Liver (tissue), 9 donors: ENCODE data around the gene ARMC9. TPM values are rescaled to one million over a fixed set of nuclear protein-coding genes. Genes with fewer than 3 reads are reported as not detected.

Source experiments
- DNase-seq: peaks from one replicate; pipeline ENCODE4 v3.0.0-alpha.2; 2017; ENCODE audit warnings: low spot score
- H3K27ac ChIP-seq, 2 donors: one replicate each; pipeline ENCODE4 v1.7.0; 2013; ENCODE audit warnings: inconsistent platforms in 2 of 2, low read length in 2 of 2, control low read depth in 1 of 2, low read depth in 1 of 2, mild to moderate bottlenecking in 1 of 2
- H3K27me3 ChIP-seq, 4 donors: one replicate each; pipeline versions ENCODE4 v1.6.1 to v1.7.0; 2013; ENCODE audit warnings: low read length in 3 of 4, inconsistent platforms in 1 of 4, mild to moderate bottlenecking in 1 of 4, moderate library complexity in 1 of 4; ENCODE audit not compliant: control insufficient read depth in 4 of 4, insufficient read depth in 4 of 4
- H3K36me3 ChIP-seq, 4 donors: one replicate each; pipeline versions ENCODE4 v1.6.1 to v1.7.0; 2013; ENCODE audit warnings: low read length in 3 of 4, mild to moderate bottlenecking in 3 of 4, low read depth in 1 of 4, moderate library complexity in 1 of 4; ENCODE audit not compliant: control insufficient read depth in 4 of 4, insufficient read depth in 3 of 4
- H3K4me1 ChIP-seq, 4 donors: one replicate each; pipeline versions ENCODE4 v1.6.1 to v1.7.0; 2013; ENCODE audit warnings: low read length in 3 of 4, mild to moderate bottlenecking in 3 of 4, moderate library complexity in 1 of 4; ENCODE audit not compliant: control insufficient read depth in 4 of 4, insufficient read depth in 4 of 4
- H3K4me3 ChIP-seq, 3 donors: one replicate each; pipeline versions ENCODE4 v1.6.1 to v1.7.0; 2013; ENCODE audit warnings: low read length in 3 of 3, control low read depth in 1 of 3, low read depth in 1 of 3, mild to moderate bottlenecking in 1 of 3
- H3K9ac ChIP-seq, 2 donors: one replicate each; pipeline ENCODE4 v1.7.0; 2013; ENCODE audit warnings: low read length in 2 of 2, mild to moderate bottlenecking in 2 of 2, moderate library complexity in 2 of 2, control low read depth in 1 of 2, low read depth in 1 of 2
- H3K9me3 ChIP-seq, 4 donors: one replicate each; pipeline versions ENCODE4 v1.6.1 to v1.7.0; 2013; ENCODE audit warnings: low read length in 3 of 4; ENCODE audit not compliant: control insufficient read depth in 4 of 4
- EGR1 ChIP-seq, 2 donors: IDR thresholded peaks; 2 replicates each; pipeline ENCODE4 v1.6.1; 2016 to 2018; ENCODE audit warnings: antibody characterized with exemption in 2 of 2, low read depth in 2 of 2
- FOXA1 ChIP-seq: IDR thresholded peaks from 2 replicates; pipeline ENCODE4 v1.6.1; 2016; ENCODE audit warnings: antibody characterized with exemption
- GABPA ChIP-seq, 2 donors: IDR thresholded peaks in 1 of 2; conservative IDR thresholded peaks in 1 of 2; 2 replicates each; pipeline ENCODE4 v1.6.1; 2016; ENCODE audit warnings: antibody characterized with exemption in 2 of 2, mild to moderate bottlenecking in 1 of 2, moderate library complexity in 1 of 2
- HNF4A ChIP-seq, 2 donors: conservative IDR thresholded peaks; 2 replicates each; pipeline ENCODE4 v1.6.1; 2016; ENCODE audit warnings: antibody characterized with exemption in 2 of 2, mild to moderate bottlenecking in 2 of 2
- HNF4G ChIP-seq: IDR thresholded peaks from 2 replicates; pipeline ENCODE4 v1.6.1; 2016; ENCODE audit warnings: antibody characterized with exemption
- JUND ChIP-seq, 2 donors: IDR thresholded peaks; 2 replicates each; pipeline ENCODE4 v1.6.1; 2016; ENCODE audit warnings: antibody characterized with exemption in 2 of 2
- RXRA ChIP-seq, 2 donors: IDR thresholded peaks; 2 replicates each; pipeline ENCODE4 v1.6.1; 2017 to 2018; ENCODE audit warnings: antibody characterized with exemption in 2 of 2, mild to moderate bottlenecking in 1 of 2
- SP1 ChIP-seq: IDR thresholded peaks from 2 replicates; pipeline ENCODE4 v1.6.1; 2018; ENCODE audit warnings: antibody characterized with exemption, mild to moderate bottlenecking
- TAF1 ChIP-seq: conservative IDR thresholded peaks from 2 replicates; pipeline ENCODE4 v1.6.1; 2016; ENCODE audit warnings: antibody characterized with exemption, mild to moderate bottlenecking
- YY1 ChIP-seq: IDR thresholded peaks from 2 replicates; pipeline ENCODE4 v1.6.1; 2016; ENCODE audit warnings: antibody characterized with exemption, mild to moderate bottlenecking
- WGBS: extraction: QIAGEN DNeasy Blood & Tissue Kit; methylation state at CpG from one replicate; pipeline ENCODE4 v1.1.7; 2013; 5-methylcytosine and 5-hydroxymethylcytosine counted together
- polyA plus RNA-seq, 2 donors: library from polyadenylated mRNA; stranded (reverse) in 1 of 2; unstranded in 1 of 2; fragments of 200-250 nt in 1 of 2; fragments of >200 nt in 1 of 2; fragmentation: Nextera tagmentation in 1 of 2; extraction: Ambion mirVana in 1 of 2; gene quantifications; one replicate each; pipeline versions ENCODE4 v1.2.1 to v1.2.3, GENCODE V29; 2013 to 2015
- total RNA-seq, 2 donors: library from RNA; depleted of rRNA; stranded (reverse); fragments of >200 nt; gene quantifications; one replicate each; pipeline ENCODE4 v1.2.3, GENCODE V29; 2014
- TF ChIP-seq, protein P1 (sequence below): IDR thresholded peaks from 2 replicates; pipeline ENCODE4 v1.6.1; 2016; ENCODE audit warnings: antibody characterized with exemption, mild to moderate bottlenecking
- TF ChIP-seq, protein P2 (sequence below): IDR thresholded peaks from 2 replicates; pipeline ENCODE4 v1.6.1; 2016; ENCODE audit warnings: antibody characterized with exemption
- TF ChIP-seq, protein P3 (sequence below): IDR thresholded peaks from 2 replicates; pipeline ENCODE4 v1.6.1; 2016; ENCODE audit warnings: antibody characterized with exemption
- TF ChIP-seq, protein P4 (sequence below): IDR thresholded peaks from 2 replicates; pipeline ENCODE4 v1.6.1; 2016; ENCODE audit warnings: antibody characterized with exemption
- TF ChIP-seq, protein P5 (sequence below): fragments of 150-350 bp; IDR thresholded peaks from 2 replicates; pipeline ENCODE4 v1.5.1; 2017; ENCODE audit warnings: improper control_type of control experiment, low read depth, low read length; ENCODE audit not compliant: missing input control
- donor health status: healthy.
- donor health status: healthy.
- donor health status: healthy.
- donor health status: healthy.
- donor health status: healthy.

Gene ARMC9
- total and polyA plus RNA-seq, 4 donors = 1.1 to 2.3 (median 1.8) TPM

DNA sequence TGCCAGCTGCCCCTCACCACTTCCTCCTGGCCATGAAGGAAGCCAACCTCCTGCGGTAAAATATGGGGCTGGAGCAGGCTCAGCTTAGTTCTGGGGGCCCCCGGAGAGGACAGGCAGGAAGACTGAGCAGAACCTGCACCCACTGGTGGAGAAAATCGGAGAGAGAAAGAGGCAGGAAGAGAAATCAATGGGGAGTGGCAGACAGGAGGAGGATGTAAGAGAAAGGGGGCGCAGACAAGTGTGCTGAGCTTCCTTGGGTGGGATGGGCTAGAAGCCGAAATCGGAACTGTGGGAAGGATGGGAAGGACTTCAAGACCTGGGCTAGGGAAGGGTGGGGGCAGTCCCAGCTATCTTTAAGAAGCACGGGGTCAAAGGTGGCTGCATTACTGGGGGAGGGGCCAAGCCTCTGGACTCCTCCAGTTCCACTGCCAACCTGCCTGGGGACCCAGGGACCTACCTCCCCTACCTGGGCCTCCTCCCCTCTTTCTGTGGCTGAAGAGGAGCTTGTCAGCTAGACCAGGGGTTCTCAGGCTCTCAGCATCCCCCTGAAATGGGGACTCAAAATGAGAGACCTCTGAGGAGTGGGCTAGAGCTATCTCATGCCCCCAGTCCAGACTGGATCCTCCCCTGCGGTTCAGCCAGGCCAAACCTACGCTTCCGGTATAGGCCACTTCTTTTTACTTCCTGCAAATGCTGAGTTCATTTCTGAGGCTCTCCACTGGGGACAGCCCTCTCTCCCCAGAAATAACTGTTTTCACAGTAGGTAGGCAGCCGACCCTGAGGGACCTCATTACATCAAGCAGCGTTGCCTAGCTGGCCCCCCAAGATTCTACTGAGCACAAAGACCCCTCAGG is 163.5 kb downstream of the ARMC9 start:
- DNase-seq = no peak
- no peak for TF ChIP-seq SP1
- no peak for TF ChIP-seq FOXA1
- no peak for TF ChIP-seq TAF1
- TF ChIP-seq HNF4G = no peak
- TF ChIP-seq RXRA (IDR thresholded peaks at IDR 0.05) = no peak
- TF ChIP-seq HNF4A (conservative IDR thresholded peaks at IDR 0.05) = no peak
- no peak for TF ChIP-seq YY1
- TF ChIP-seq JUND (IDR thresholded peaks at IDR 0.05) = no peak
- H3K27ac ChIP-seq = peak overlapping the region; percentile 7 to 30

DNA sequence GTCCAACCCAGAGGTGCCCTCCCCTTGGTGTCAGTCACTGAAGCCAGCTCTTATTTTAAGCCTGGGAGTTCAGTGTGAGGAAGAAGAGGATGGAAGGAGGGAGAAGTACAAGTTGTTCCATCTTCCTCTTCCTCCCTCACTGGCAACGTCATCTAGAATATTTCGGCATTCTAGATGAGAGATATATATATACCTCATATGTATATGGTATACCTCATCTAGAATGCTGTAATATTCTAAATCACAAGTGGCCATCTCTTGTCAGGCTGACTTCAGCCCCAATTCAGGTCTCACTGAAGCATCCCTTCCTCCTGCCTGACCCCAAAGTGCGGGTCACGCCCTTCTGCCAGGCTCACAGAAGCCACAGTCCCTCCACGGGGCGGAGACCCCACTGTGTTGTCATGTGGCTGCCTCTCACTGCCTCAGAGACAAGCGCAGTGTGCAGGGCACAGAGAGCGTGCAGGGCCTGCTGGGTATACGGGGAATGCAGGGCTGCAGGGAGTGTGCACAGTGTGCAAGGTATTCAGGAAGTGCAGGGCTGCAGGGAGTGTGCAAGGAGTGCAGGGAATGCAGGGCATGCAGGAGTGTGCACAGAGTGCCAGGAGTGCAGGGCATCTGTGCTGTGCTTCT is 164.2 kb downstream of the ARMC9 start:
- H3K27ac ChIP-seq = no peak overlapping the region

More for the DNA sequence above, 163.5 kb downstream of the ARMC9 start:
- Histone ChIP-seq H3K9ac (no peak overlapping the region), H3K36me3 (no peaks in the 10 kb centered on the region), H3K27me3 (no peaks in the 10 kb centered on the region), H3K4me3 (no peak overlapping the region), H3K9me3 (no peaks in the 10 kb centered on the region), H3K4me1 (peaks cover 0 to 3% (median 0%) of the 10 kb centered on the region in 4 donors)
- 79% methylated on average over 12 of the region's 12 CpGs for WGBS

DNA sequence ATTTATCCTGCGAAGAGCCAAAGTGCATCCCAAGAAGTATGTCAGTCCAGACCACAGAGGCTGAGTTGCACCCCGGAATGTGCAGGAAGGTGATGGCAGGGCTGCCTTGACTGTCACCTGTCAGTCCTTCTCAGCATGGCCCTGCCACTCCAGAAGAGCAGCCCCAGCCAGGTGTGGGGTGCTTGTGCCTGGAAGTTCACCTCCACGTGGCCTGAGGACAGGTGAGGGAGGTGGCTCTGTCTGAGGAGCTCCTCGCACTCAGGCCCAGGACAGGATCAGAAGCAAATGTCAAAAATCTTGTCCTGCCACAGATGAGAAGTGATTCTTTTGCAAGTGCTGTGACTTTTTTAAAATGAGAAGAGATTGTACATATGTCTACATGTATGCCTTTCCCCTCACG is 165.6 kb downstream of the ARMC9 start:
- H3K4me1 ChIP-seq = peaks cover 0 to 3% (median 0%) of the 10 kb centered on the region in 4 donors
- H3K27ac ChIP-seq = no peak overlapping the region
- no peak overlapping the region for H3K9ac ChIP-seq
- no peaks in the 10 kb centered on the region for H3K9me3 ChIP-seq
- WGBS = 89% methylated on average over 5 of the region's 5 CpGs
- H3K36me3 ChIP-seq = no peaks in the 10 kb centered on the region
- no peak for DNase-seq
- no peaks in the 10 kb centered on the region for H3K27me3 ChIP-seq
- no peak overlapping the region for H3K4me3 ChIP-seq
- no peak for TF ChIP-seq TAF1
- TF ChIP-seq YY1 = no peak
- no peak for TF ChIP-seq EGR1 (IDR thresholded peaks at IDR 0.05; ENCODE audit: low read depth in 2 of 2)
- no peak for TF ChIP-seq HNF4G
- no peak for TF ChIP-seq JUND (IDR thresholded peaks at IDR 0.05)
- TF ChIP-seq, protein P1, sequence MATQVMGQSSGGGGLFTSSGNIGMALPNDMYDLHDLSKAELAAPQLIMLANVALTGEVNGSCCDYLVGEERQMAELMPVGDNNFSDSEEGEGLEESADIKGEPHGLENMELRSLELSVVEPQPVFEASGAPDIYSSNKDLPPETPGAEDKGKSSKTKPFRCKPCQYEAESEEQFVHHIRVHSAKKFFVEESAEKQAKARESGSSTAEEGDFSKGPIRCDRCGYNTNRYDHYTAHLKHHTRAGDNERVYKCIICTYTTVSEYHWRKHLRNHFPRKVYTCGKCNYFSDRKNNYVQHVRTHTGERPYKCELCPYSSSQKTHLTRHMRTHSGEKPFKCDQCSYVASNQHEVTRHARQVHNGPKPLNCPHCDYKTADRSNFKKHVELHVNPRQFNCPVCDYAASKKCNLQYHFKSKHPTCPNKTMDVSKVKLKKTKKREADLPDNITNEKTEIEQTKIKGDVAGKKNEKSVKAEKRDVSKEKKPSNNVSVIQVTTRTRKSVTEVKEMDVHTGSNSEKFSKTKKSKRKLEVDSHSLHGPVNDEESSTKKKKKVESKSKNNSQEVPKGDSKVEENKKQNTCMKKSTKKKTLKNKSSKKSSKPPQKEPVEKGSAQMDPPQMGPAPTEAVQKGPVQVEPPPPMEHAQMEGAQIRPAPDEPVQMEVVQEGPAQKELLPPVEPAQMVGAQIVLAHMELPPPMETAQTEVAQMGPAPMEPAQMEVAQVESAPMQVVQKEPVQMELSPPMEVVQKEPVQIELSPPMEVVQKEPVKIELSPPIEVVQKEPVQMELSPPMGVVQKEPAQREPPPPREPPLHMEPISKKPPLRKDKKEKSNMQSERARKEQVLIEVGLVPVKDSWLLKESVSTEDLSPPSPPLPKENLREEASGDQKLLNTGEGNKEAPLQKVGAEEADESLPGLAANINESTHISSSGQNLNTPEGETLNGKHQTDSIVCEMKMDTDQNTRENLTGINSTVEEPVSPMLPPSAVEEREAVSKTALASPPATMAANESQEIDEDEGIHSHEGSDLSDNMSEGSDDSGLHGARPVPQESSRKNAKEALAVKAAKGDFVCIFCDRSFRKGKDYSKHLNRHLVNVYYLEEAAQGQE = no peak
- no peak for TF ChIP-seq HNF4A (conservative IDR thresholded peaks at IDR 0.05)
- TF ChIP-seq, protein P2, sequence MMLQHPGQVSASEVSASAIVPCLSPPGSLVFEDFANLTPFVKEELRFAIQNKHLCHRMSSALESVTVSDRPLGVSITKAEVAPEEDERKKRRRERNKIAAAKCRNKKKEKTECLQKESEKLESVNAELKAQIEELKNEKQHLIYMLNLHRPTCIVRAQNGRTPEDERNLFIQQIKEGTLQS = no peak
- no peak for TF ChIP-seq RXRA (IDR thresholded peaks at IDR 0.05)
- TF ChIP-seq, protein P3, sequence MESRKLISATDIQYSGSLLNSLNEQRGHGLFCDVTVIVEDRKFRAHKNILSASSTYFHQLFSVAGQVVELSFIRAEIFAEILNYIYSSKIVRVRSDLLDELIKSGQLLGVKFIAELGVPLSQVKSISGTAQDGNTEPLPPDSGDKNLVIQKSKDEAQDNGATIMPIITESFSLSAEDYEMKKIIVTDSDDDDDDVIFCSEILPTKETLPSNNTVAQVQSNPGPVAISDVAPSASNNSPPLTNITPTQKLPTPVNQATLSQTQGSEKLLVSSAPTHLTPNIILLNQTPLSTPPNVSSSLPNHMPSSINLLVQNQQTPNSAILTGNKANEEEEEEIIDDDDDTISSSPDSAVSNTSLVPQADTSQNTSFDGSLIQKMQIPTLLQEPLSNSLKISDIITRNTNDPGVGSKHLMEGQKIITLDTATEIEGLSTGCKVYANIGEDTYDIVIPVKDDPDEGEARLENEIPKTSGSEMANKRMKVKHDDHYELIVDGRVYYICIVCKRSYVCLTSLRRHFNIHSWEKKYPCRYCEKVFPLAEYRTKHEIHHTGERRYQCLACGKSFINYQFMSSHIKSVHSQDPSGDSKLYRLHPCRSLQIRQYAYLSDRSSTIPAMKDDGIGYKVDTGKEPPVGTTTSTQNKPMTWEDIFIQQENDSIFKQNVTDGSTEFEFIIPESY = no peak

More for the DNA sequence above, 164.2 kb downstream of the ARMC9 start:
- TF ChIP-seq RXRA (IDR thresholded peaks at IDR 0.05) (no peak), HNF4A (conservative IDR thresholded peaks at IDR 0.05) (no peak), GABPA (IDR thresholded peaks at IDR 0.05 in 1 of 2, conservative IDR thresholded peaks at IDR 0.05 in 1 of 2) (no peak)
- TF ChIP-seq, protein P4, sequence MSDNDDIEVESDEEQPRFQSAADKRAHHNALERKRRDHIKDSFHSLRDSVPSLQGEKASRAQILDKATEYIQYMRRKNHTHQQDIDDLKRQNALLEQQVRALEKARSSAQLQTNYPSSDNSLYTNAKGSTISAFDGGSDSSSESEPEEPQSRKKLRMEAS = no peak
- TF ChIP-seq, protein P5, sequence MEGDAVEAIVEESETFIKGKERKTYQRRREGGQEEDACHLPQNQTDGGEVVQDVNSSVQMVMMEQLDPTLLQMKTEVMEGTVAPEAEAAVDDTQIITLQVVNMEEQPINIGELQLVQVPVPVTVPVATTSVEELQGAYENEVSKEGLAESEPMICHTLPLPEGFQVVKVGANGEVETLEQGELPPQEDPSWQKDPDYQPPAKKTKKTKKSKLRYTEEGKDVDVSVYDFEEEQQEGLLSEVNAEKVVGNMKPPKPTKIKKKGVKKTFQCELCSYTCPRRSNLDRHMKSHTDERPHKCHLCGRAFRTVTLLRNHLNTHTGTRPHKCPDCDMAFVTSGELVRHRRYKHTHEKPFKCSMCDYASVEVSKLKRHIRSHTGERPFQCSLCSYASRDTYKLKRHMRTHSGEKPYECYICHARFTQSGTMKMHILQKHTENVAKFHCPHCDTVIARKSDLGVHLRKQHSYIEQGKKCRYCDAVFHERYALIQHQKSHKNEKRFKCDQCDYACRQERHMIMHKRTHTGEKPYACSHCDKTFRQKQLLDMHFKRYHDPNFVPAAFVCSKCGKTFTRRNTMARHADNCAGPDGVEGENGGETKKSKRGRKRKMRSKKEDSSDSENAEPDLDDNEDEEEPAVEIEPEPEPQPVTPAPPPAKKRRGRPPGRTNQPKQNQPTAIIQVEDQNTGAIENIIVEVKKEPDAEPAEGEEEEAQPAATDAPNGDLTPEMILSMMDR = no peak
- 80% methylated on average over 9 of the region's 9 CpGs for WGBS
- DNase-seq = no peak
- Histone ChIP-seq H3K9ac (no peak overlapping the region), H3K36me3 (no peaks in the 10 kb centered on the region), H3K9me3 (no peaks in the 10 kb centered on the region), H3K4me3 (no peak overlapping the region), H3K27me3 (no peaks in the 10 kb centered on the region), H3K4me1 (peaks cover 0 to 3% (median 0%) of the 10 kb centered on the region in 4 donors)
